Neural progenitor cell (in vitro differentiated cells): ENCODE measurements around the gene ZNF785. TPM values are rescaled to one million over a fixed set of nuclear protein-coding genes. Genes with fewer than 3 reads are reported as not detected.
"Not testable (repeated sequence)": the region's sequence is repeated elsewhere in the genome, so short reads cannot be mapped to it uniquely, and the experiment has no call there.

ENCODE experiments used
- DNase-seq: peaks from one replicate; pipeline ENCODE4 v3.0.0-alpha.2; 2016; ENCODE audit warnings: low spot score
- H2AFZ ChIP-seq: fragments of 200-600 bp; sonication (generic); replicated peaks from 2 replicates; pipeline ENCODE4 v1.6.1; 2016; ENCODE audit warnings: antibody characterized with exemption
- H3F3A ChIP-seq: fragments of 200-600 bp; sonication (generic); 2 replicates; pipeline ENCODE4 v1.6.1; 2016; ENCODE audit warnings: antibody characterized with exemption, low read depth
- H3K27ac ChIP-seq: fragments of 200-600 bp; sonication (generic); 2 replicates; pipeline ENCODE4 v1.5.1; 2016; ENCODE audit warnings: mild to moderate bottlenecking
- H3K27me3 ChIP-seq: fragments of 200-600 bp; sonication (generic); 2 replicates; pipeline ENCODE4 v1.6.1; 2016; ENCODE audit warnings: mild to moderate bottlenecking, moderate library complexity
- H3K36me3 ChIP-seq: fragments of 200-600 bp; sonication (generic); 2 replicates; pipeline ENCODE4 v1.5.1; 2016
- H3K4me1 ChIP-seq: fragments of 200-600 bp; sonication (generic); 2 replicates; pipeline ENCODE4 v1.6.1; 2016; ENCODE audit warnings: mixed run types
- H3K4me2 ChIP-seq: fragments of 200-600 bp; sonication (generic); 2 replicates; pipeline ENCODE4 v1.6.1; 2016
- H3K4me3 ChIP-seq: fragments of 200-600 bp; sonication (generic); 2 replicates; pipeline ENCODE4 v1.5.1; 2016
- H3K79me2 ChIP-seq: fragments of 200-600 bp; sonication (generic); 2 replicates; pipeline ENCODE4 v1.6.1; 2016; ENCODE audit warnings: low read depth
- H3K9ac ChIP-seq: fragments of 200-600 bp; sonication (generic); 2 replicates; pipeline ENCODE4 v1.6.1; 2016
- H3K9me3 ChIP-seq: fragments of 200-600 bp; sonication (generic); 2 replicates; pipeline ENCODE4 v1.5.1; 2016; ENCODE audit warnings: low read depth
- H4K20me1 ChIP-seq: fragments of 200-600 bp; sonication (generic); 2 replicates; pipeline ENCODE4 v1.6.1; 2016; ENCODE audit warnings: low read depth
- H3K27ac Mint-ChIP-seq: 3 replicates; pipeline ENCODE4 v1.8.0; 2021; ENCODE audit warnings: mixed read lengths
- H3K27me3 Mint-ChIP-seq: 2 replicates; pipeline ENCODE4 v1.8.0; 2022; ENCODE audit warnings: low read depth, mild to moderate bottlenecking, inconsistent platforms, moderate library complexity, mixed read lengths; ENCODE audit not compliant: insufficient read depth
- H3K36me3 Mint-ChIP-seq: 3 replicates; pipeline ENCODE4 v1.8.0; 2021; ENCODE audit warnings: mixed read lengths
- H3K4me1 Mint-ChIP-seq: 3 replicates; pipeline ENCODE4 v1.8.0; 2021; ENCODE audit warnings: mixed read lengths
- H3K4me3 Mint-ChIP-seq: 3 replicates; pipeline ENCODE4 v1.8.0; 2021; ENCODE audit warnings: mild to moderate bottlenecking, moderate library complexity, mixed read lengths
- H3K9me3 Mint-ChIP-seq: 3 replicates; pipeline ENCODE4 v1.8.0; 2020; ENCODE audit warnings: mixed read lengths
- CTCF ChIP-seq: fragments of 200-600 bp; sonication (generic); IDR thresholded peaks from 2 replicates; pipeline ENCODE4 v1.5.1; 2017; ENCODE audit warnings: antibody characterized with exemption, mild to moderate bottlenecking
- EZH2 ChIP-seq: fragments of 200-600 bp; sonication (generic); IDR thresholded peaks from 2 replicates; pipeline ENCODE4 v1.6.1; 2017; ENCODE audit warnings: antibody characterized with exemption, mild to moderate bottlenecking, moderate library complexity
- EZH2phosphoT487 ChIP-seq: fragments of 200-600 bp; sonication (generic); IDR thresholded peaks from 2 replicates; pipeline ENCODE4 v1.6.1; 2017; ENCODE audit warnings: antibody characterized with exemption
- total RNA-seq: library from RNA; depleted of rRNA; stranded (reverse); fragments of >200 nt; gene quantifications from 2 replicates; pipeline ENCODE4 v1.2.3, GENCODE V29; 2015; ENCODE audit warnings: low replicate concordance

Gene ZNF785
- total RNA-seq, 1 donor from 2014 or later, result 19.5 TPM

- H3K27me3 ChIP-seq, result no peaks in the 10 kb centered on the region
- no peaks in the 10 kb centered on the region for H3K79me2 ChIP-seq
- TF ChIP-seq CTCF (no peak), EZH2 (no peak), EZH2phosphoT487 (no peak)
- H3K4me1 Mint-ChIP-seq, result no peaks in the 10 kb centered on the region
- no peaks in the 10 kb centered on the region for H3K4me1 ChIP-seq
- no peak overlapping the region for H2AFZ ChIP-seq
- no peak overlapping the region for H3K9ac ChIP-seq
- H3F3A ChIP-seq, result no peaks in the 10 kb centered on the region
- no peaks in the 10 kb centered on the region for H4K20me1 ChIP-seq
- no peak overlapping the region for H3K4me3 Mint-ChIP-seq
- no peak for DNase-seq
- no peaks in the 10 kb centered on the region for H3K27me3 Mint-ChIP-seq
- no peaks in the 10 kb centered on the region for H3K9me3 Mint-ChIP-seq
- H3K36me3 ChIP-seq, result no peaks in the 10 kb centered on the region
- H3K9me3 ChIP-seq, result no peaks in the 10 kb centered on the region
- H3K4me3 ChIP-seq, result no peak overlapping the region
- H3K27ac Mint-ChIP-seq, result no peak overlapping the region
- no peaks in the 10 kb centered on the region for H3K36me3 Mint-ChIP-seq
- no peak overlapping the region for H3K4me2 ChIP-seq
- no peak overlapping the region for H3K27ac ChIP-seq
Observed at GRCh38 chr16:30592871-30593270, 7.4 kb upstream of the ZNF785 start.

GRCh38 chr16:30590869-30591268, 5.4 kb upstream of the ZNF785 start:
- H3K27me3 ChIP-seq, H3K4me3 ChIP-seq, H3K36me3 Mint-ChIP-seq, H3K4me1 Mint-ChIP-seq, H4K20me1 ChIP-seq, H2AFZ ChIP-seq, H3K27ac ChIP-seq, DNase-seq, H3K4me2 ChIP-seq, H3K9me3 Mint-ChIP-seq, H3K27me3 Mint-ChIP-seq, H3K27ac Mint-ChIP-seq, H3K9ac ChIP-seq, H3F3A ChIP-seq, H3K4me3 Mint-ChIP-seq, H3K4me1 ChIP-seq, H3K36me3 ChIP-seq, H3K9me3 ChIP-seq: not testable (repeated sequence)
- peaks cover 12% of the 10 kb centered on the region for H3K79me2 ChIP-seq

- H3K79me2 ChIP-seq, result peaks cover 19% of the 10 kb centered on the region
- H4K20me1 ChIP-seq, DNase-seq, H3K4me3 Mint-ChIP-seq, H2AFZ ChIP-seq, H3K27me3 ChIP-seq, H3K4me2 ChIP-seq, H3K4me3 ChIP-seq, H3K27ac Mint-ChIP-seq, H3K9me3 Mint-ChIP-seq, H3K36me3 ChIP-seq, H3K9ac ChIP-seq, H3K9me3 ChIP-seq, H3K36me3 Mint-ChIP-seq, H3K27ac ChIP-seq, H3F3A ChIP-seq, H3K27me3 Mint-ChIP-seq, H3K4me1 ChIP-seq: not testable (repeated sequence)
- H3K4me1 Mint-ChIP-seq, result peaks cover 10% of the 10 kb centered on the region
Observed at GRCh38 chr16:30589582-30589981, 4.1 kb upstream of the ZNF785 start.

- H3K4me1 ChIP-seq, result no peaks in the 10 kb centered on the region
- peaks cover 5% of the 10 kb centered on the region for H3F3A ChIP-seq
- Mint-ChIP-seq H3K4me1 (peaks cover 11% of the 10 kb centered on the region), H3K27me3 (peaks cover 5% of the 10 kb centered on the region), H3K36me3 (peaks cover 6% of the 10 kb centered on the region), H3K4me3 (no peak overlapping the region), H3K27ac (no peak overlapping the region), H3K9me3 (no peaks in the 10 kb centered on the region)
- H3K4me3 ChIP-seq, result no peak overlapping the region
- no peaks in the 10 kb centered on the region for H3K27me3 ChIP-seq
- H3K27ac ChIP-seq, result no peak overlapping the region
- H3K9me3 ChIP-seq, result no peaks in the 10 kb centered on the region
- H4K20me1 ChIP-seq, result no peaks in the 10 kb centered on the region
- H3K4me2 ChIP-seq, result no peak overlapping the region
- H3K36me3 ChIP-seq, result no peaks in the 10 kb centered on the region
- peaks cover 28% of the 10 kb centered on the region for H3K79me2 ChIP-seq
- H2AFZ ChIP-seq, result no peak overlapping the region
- H3K9ac ChIP-seq, result no peak overlapping the region
- TF ChIP-seq EZH2phosphoT487, result no peak
- TF ChIP-seq CTCF, result no peak
- no peak for TF ChIP-seq EZH2
- DNase-seq, result no peak
Observed at GRCh38 chr16:30588651-30589050, 3.2 kb upstream of the ZNF785 start.
